Right lobe of liver (tissue), 6 donors: ENCODE data around the gene TFF2. TPM values are rescaled to one million over a fixed set of nuclear protein-coding genes. Genes with fewer than 3 reads are reported as not detected.

Experiments
- ATAC-seq, 4 donors: fragments of 200-7000 bp; cut with Tn5 transposase; one replicate each; pipeline ENCODE4 v1.9.1; 2020; ENCODE audit warnings: mild to moderate bottlenecking in 4 of 4, moderate library complexity in 4 of 4
- DNase-seq, 3 donors: peaks; one replicate each; pipeline ENCODE4 v3.0.0-alpha.2; 2020
- H3K27ac ChIP-seq, 3 donors: fragments of 200-600 bp; one replicate each; pipeline ENCODE4 v1.8.0; 2022
- H3K27me3 ChIP-seq, 2 donors: fragments of 200-600 bp; one replicate each; pipeline ENCODE4 v1.8.0; 2022
- H3K36me3 ChIP-seq, 4 donors: fragments of 200-600 bp; sonication (generic) in 1 of 4; one replicate each; pipeline versions ENCODE4 v1.5.1 to v1.8.0; 2017 to 2022; ENCODE audit warnings: control low read depth in 1 of 4
- H3K4me1 ChIP-seq, 4 donors: fragments of 200-600 bp; sonication (generic) in 1 of 4; one replicate each; pipeline versions ENCODE4 v1.5.1 to v1.8.0; 2017 to 2022; ENCODE audit warnings: control low read depth in 1 of 4
- H3K4me3 ChIP-seq, 3 donors: fragments of 200-600 bp; one replicate each; pipeline ENCODE4 v1.8.0; 2022
- H3K9me3 ChIP-seq, 4 donors: fragments of 200-600 bp; sonication (generic) in 1 of 4; one replicate each; pipeline versions ENCODE4 v1.5.1 to v1.8.0; 2017 to 2022; ENCODE audit warnings: control low read depth in 1 of 4
- POLR2A ChIP-seq: fragments of 450-650 bp; IDR thresholded peaks from one replicate; pipeline ENCODE4 v1.6.1; 2017; ENCODE audit warnings: antibody characterized with exemption, mild to moderate bottlenecking
- WGBS: methylation state at CpG from one replicate; pipeline ENCODE4 v1.1.6; 2018; ENCODE audit warnings: low coverage, low lambda C conversion rate; ENCODE audit not compliant: insufficient coverage; ENCODE audit errors: missing lambda C conversion rate; 5-methylcytosine and 5-hydroxymethylcytosine counted together
- intact Hi-C, 2 donors: fragments of 100-400 bp; cut with DNase I; formaldehyde crosslinking; loops; one replicate each; pipeline versions ENCODE4 v1.11.2 to v1.14.1; 2022
- total RNA-seq, 6 experiments: library from RNA; depleted of rRNA in 2 of 6; stranded (reverse); fragments of >200 nt in 2 of 6; fragmentation: NEBNext Ultra II Directional in 3 of 6; extraction: Animal tissue kit (Norgen Biotek cat#: 25700) in 3 of 6; gene quantifications; one replicate each; pipeline versions ENCODE4 v1.1.0 to v1.2.4, GENCODE V29; 2016 to 2023
- TF ChIP-seq, protein P1 (sequence below), 4 donors: fragments of 200-600 bp in 3 of 4; fragments of 450-650 bp in 1 of 4; IDR thresholded peaks; one replicate each; pipeline versions ENCODE4 v1.5.1 to v1.8.0; 2016 to 2022; ENCODE audit warnings: antibody characterized with exemption in 4 of 4, mild to moderate bottlenecking in 2 of 4
- donor health status: DM: no; HTN: yes; CAD: no.
- donor health status: DM: no; HTN: no; CAD: no.
- donor health status: DM: no; HTN: no; CAD: no.
- donor health status: DM: no; HTN: yes; CAD: no.
- donor health status: DM: no; HTN: yes; CAD: no.

Gene TFF2
- total RNA-seq, 6 experiments from 2014 or later, result 0.29 to 0.61 (median 0.49) TPM; not detected in 2

DNA sequence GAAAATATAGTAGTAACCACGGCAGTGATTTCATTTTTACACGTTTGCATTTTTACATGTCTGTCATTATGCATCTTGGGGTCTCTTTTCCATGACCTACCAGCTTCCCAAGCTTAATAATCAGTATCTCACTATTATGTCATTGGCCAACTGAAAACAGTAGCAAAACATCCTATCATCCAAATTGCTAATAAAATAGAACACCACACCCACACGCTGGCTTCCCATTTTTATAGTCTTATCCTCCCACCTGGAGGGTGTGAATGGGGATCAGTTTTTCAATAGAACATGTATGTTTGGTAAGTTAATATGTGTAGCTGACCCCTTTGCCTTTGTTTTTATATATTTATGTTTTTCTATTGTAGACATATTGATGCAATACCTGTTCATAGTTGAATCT is 47.4 kb downstream of the TFF2 start:
- WGBS, result 47% methylated on average over 3 of the region's 3 CpGs
- Histone ChIP-seq H3K36me3 (no peaks in the 10 kb centered on the region), H3K4me3 (no peak overlapping the region), H3K9me3 (no peaks in the 10 kb centered on the region), H3K4me1 (no peaks in the 10 kb centered on the region), H3K27me3 (peaks cover 0 to 4% of the 10 kb centered on the region in 2 donors), H3K27ac (no peak overlapping the region)
- ATAC-seq (no peak), DNase-seq (no peak)
- no peak for TF ChIP-seq POLR2A
- TF ChIP-seq, protein P1, sequence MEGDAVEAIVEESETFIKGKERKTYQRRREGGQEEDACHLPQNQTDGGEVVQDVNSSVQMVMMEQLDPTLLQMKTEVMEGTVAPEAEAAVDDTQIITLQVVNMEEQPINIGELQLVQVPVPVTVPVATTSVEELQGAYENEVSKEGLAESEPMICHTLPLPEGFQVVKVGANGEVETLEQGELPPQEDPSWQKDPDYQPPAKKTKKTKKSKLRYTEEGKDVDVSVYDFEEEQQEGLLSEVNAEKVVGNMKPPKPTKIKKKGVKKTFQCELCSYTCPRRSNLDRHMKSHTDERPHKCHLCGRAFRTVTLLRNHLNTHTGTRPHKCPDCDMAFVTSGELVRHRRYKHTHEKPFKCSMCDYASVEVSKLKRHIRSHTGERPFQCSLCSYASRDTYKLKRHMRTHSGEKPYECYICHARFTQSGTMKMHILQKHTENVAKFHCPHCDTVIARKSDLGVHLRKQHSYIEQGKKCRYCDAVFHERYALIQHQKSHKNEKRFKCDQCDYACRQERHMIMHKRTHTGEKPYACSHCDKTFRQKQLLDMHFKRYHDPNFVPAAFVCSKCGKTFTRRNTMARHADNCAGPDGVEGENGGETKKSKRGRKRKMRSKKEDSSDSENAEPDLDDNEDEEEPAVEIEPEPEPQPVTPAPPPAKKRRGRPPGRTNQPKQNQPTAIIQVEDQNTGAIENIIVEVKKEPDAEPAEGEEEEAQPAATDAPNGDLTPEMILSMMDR (IDR thresholded peaks at IDR 0.05), result no peak
- intact Hi-C loops, result no loop called here

DNA sequence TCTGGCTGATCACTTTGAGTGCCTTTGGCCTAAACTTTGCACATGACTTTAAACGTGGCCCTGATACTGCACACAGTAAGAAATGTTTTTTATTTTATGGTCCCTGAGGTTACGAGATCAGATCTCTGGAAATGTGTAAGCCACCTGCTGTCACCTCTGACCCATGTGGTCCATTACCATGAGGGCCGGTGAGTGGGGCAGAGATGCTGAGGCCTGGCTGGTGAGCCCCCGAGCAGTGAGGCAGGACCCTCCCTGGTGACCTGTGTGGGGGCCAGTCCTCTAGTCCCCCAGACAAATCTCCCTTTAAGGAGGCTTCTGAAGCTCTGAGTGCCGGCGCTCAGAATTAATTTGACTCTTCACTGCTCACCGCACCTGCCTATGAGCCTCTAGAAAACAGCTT is 48.0 kb downstream of the TFF2 start:
- H3K27me3 ChIP-seq, result no peaks in the 10 kb centered on the region
- intact Hi-C loops, result no loop called here
- ATAC-seq, result no peak
- no peaks in the 10 kb centered on the region for H3K4me1 ChIP-seq
- TF ChIP-seq, protein P1 (IDR thresholded peaks at IDR 0.05), result no peak
- no peak for TF ChIP-seq POLR2A
- no peak overlapping the region for H3K4me3 ChIP-seq
- WGBS, result 66% methylated on average over 5 of the region's 7 CpGs
- DNase-seq, result no peak
- no peaks in the 10 kb centered on the region for H3K9me3 ChIP-seq
- peak overlapping the region in 2 of 3 donors; percentile 37 to 67 for H3K27ac ChIP-seq
- no peaks in the 10 kb centered on the region for H3K36me3 ChIP-seq

- 39% methylated on average over 5 of the region's 12 CpGs for WGBS
- no peaks in the 10 kb centered on the region for H3K27me3 ChIP-seq
- no peak overlapping the region for H3K4me3 ChIP-seq
- no peak for DNase-seq
- no peaks in the 10 kb centered on the region for H3K36me3 ChIP-seq
- peak overlapping the region in 2 of 3 donors; percentile 37 to 67 for H3K27ac ChIP-seq
- ATAC-seq, result no peak
- intact Hi-C loops, result no loop called here
- no peaks in the 10 kb centered on the region for H3K4me1 ChIP-seq
- TF ChIP-seq, protein P1 (IDR thresholded peaks at IDR 0.05), result no peak
- no peak for TF ChIP-seq POLR2A
- no peaks in the 10 kb centered on the region for H3K9me3 ChIP-seq
These were observed 48.6 kb downstream of the TFF2 start for GRCh38 chr21:42302076-42302650.

DNA sequence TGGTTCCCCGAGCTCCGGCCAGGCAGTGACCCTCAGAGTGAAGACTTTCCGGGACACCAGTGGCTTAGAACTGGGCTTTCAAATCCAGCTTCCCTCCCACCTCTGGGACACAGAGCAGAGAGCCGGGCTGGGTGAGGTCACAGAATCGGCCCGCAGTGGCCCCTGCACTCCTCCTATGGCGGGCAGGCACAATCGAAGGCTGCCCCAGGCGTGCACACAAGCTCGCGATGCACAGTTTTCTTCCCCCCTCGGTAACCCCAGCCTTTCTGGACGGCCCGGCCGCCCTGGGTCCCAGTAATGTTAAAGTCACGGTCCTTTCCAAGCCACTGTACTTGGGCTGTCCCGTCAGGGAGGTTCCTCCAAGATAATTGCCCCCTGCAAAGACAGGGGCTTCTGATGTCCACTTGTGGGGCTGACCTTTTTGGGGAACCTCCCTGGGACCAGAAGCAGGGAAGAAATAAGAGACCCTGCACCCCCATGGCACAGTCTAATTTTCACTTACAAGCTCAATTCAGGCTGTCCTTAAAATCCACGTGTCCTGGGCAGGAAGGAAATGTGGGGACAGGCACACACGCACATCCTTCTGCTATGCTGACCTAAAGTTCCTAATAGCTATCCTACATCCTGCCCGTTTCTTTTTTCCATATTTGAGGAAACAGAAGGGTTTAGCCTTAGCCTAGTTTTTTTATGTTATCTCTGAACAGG is 49.3 kb downstream of the TFF2 start:
- Histone ChIP-seq H3K36me3 (no peaks in the 10 kb centered on the region), H3K9me3 (no peaks in the 10 kb centered on the region), H3K27me3 (no peaks in the 10 kb centered on the region), H3K27ac (peak overlapping the region; percentile 47 to 67 (median 63)), H3K4me3 (no peak overlapping the region), H3K4me1 (no peaks in the 10 kb centered on the region)
- ATAC-seq (peak; percentile 62 to 82 (median 74)), DNase-seq (no peak)
- intact Hi-C loops, result no loop called here
- TF ChIP-seq POLR2A, result no peak
- TF ChIP-seq, protein P1 (IDR thresholded peaks at IDR 0.05), result no peak
- 22% methylated on average over 2 of the region's 20 CpGs for WGBS
